ENCODE measurements around the gene UBXN11.
A peak's percentile ranks its signal among the peaks of the same experiment; 100 is the strongest.

Gene UBXN11

DNA sequence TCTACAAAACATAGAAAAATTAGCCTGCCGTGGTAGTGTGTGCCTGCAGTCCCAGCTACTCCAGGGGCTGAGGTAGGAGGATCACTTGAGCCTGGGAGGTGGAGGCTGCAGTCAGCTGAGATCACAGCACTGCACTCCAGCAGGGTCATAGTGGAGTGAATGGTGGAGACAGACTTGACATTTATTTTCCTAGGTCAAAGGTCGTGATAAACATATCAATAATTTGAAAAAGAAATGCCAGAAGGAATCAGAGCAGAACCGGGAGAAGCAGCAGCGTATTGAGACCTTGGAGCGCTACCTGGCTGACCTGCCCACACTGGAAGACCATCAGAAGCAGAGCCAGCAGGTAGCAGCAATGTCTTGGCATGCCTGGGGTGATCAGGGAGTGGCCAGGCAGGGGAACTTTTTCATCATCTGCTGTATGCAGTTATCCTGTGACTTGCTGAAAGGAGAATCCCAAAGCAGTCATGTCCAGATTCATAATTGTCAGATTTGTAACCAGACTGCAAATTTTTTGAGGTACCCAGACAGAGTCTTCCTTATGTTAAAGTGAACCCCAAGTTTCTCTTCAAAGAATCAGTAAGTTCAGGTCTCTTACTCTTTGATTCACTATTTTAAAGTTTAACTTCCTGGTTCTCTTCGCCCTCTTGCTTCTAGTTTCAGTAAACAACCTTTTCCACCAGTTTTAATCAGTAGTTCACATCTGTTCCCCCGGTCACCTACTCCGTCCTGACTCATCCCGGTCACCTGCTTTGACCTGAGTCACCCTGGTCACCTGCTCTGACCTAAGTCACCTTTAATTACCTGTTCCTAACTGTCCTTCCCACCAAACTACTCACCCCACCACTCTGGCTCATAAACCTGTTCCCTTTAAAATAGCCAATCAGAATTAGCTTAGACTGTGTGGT, 37.9 kb downstream of the UBXN11 start:
- no peak for DNase-seq (ENCODE audit: low spot score)

DNA sequence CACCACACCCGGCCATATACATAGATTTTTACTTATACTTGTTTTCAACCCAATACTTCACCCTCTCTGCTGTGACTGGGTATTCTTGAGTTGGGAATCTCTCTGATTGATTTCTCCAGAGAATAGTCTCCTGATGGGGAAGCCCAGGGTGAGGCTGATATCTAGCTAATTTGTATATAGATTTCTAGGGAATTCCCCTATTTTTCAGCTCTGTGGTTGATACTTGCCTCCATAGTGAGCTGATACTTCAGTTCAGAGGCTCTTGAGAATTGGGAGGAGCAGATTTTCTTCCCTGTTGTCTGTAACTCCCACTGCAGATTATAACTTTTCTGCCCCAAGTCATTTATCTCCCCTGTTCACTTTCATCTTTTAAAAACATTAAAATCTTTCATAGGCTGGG, 41.0 kb downstream of the UBXN11 start:
- DNase-seq (ENCODE audit: low spot score): no peak

DNA sequence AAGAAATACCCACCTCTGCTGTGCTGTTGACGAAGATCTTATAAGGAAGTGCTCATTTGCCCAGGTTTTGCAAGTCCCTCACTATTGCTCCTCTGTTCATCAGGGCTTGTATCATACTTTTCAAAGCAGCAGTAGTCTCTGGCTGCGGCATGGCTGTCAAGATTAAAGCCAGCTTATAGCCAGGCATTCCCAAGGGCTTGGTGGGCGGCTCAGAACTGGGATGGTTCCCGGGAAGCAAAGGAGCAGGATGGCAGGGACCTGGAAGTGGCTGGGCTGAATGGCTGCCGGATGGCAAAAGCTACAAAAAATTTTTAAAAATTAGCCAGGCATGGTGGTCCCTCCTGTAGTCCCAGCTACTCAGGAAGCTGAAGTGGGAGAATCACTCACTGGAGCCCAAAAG, 43.2 kb downstream of the UBXN11 start:
- no peak for DNase-seq (ENCODE audit: low spot score)

DNA sequence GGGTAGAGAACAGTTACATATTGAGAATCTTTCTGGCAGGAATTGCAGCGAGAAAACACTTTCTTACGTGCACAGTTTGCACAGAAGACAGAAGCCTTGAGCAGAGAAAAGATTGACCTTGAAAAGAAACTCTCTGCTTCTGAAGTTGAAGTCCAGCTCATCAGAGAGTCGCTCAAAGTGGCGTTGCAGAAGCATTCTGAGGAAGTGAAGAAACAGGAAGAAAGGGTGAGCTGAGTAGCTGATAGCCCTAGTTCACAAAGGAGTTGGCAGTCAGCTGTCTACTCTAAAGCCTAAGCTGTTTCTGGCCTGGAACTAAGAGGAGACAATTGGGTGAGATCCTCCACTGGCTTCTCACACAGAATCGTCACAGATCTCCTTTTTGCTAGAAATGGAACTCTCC, 46.9 kb downstream of the UBXN11 start:
- DNase-seq (ENCODE audit: low spot score): no peak

DNA sequence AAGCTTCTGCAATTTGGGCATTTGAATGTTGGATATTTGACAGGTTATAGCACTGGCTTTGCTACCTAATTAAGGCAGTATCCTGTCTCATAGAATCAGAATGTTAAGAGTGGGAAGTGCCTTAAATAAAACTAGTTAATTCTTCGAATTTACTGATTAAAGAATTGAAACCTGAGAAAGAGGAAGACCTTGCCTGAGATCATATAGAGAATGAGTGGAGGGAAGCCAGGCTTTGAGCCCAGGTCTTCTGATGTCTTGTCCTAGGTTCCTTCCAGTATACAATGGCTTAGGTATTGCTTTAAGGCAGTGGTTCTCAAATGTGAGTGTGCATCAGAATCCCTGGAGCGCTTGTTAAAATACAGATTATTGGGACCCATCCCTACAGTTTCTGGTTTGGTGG, 47.4 kb downstream of the UBXN11 start:
- no peak for DNase-seq (ENCODE audit: low spot score)

DNA sequence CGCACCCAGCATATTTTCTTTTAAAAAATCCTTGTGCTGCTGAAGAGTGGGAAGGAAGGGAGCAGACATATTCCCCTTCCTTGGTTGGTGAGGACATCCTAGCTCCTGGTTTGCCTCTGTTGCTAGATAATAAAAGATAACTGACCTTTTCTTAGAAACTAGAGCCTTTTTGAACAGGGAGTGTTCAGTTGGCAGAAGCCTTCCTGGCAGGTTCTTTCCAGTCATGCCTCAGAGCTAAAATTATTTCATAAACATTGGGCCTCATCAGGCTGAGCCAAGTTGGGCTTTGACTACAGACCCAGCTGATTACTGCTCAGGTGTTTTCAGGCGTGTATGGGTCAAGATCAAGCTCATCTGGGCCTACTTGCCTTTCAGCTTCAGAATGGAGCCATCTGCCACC, 49.2 kb downstream of the UBXN11 start:
- DNase-seq (ENCODE audit: low spot score): no peak

DNA sequence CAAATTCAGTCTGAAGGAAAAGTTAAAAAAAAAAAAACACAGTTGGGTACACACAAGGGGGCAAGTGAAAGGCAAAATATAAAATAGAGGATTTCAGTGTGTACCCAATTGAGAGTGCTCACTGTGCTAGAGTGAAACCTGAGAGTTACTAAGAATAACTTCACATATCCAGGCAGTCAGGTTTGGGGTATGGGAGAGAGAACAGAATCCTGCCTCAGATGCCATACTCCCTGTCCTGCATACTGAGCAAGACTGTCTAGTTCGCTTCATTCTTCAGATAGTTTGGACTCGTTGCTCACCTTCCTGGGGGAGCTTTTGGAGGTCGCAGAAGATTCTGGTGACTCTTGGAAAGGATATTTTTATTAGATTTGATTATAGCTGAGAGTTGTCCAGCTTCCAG, 52.0 kb downstream of the UBXN11 start:
- DNase-seq (ENCODE audit: low spot score): no peak

DNA sequence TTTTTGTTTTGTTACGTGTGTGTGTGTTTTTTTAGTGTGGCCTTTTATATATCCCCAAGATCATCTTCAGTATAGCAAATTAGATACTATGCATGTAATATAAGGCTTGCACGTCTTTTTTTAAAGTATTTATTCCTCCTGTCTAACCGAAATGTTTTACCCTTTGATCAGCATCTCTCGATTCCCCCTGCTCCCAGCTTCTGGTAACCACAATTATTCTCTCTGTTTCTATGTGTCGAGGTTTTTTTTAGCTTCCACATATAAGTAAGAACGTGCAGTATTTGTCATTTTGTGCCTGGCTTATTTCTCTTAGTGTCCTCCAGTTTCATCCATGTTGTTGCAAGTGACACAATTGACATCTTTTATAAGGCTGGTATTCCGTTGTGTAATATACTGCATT, 53.7 kb downstream of the UBXN11 start:
- DNase-seq (ENCODE audit: low spot score): no peak

DNA sequence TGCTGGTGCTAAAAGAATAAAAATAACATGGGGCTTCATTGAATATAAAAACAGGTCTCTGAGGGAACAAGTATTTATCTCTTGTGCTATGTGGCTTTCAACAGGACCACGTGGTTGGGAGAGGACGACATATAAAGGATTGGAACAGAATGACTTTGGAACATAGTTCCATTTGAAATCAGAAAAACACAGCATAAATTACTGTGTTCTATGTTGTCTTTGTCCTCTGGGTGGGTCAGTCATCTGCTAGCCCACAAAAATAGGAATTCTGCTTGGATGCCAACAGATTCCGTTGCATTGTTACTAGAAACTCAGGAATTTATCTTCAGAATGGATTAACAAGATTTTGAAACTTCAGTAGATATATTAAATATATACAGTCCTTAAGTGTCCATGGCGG, 66.5 kb downstream of the UBXN11 start:
- DNase-seq (ENCODE audit: low spot score): no peak

DNA sequence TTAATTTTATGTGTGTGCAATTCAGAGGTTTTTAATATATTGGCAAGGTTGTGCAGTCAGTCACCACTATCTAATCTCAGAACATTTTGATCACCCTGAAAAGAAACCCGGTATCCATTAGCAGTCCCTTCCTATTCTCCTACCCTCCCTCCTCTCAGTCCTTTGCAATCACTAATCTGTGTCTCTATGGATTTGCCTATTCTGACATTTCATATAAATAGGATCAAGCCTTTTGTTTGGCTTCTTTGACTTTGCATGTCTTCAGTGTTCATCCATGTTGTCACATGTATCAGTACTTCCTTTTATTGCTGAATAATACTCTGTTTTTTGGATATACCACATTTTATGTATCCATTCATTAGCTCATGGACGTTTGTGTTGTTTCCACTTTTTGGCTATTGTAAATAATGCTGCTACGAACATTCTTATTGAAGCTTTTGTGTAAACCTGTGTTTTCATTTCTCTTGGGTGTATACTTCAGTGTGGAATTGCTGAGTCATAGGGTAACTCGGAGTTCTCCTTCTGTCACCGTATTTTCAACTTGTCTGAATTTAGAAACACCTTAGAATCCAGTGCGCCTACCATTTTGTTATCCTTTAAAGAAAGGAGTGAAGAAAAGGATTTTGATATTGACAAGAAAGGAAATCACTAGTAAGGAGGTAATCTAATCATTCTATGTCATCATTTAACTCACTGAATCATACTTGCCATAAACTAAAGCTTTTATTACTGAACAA, 69.0 kb downstream of the UBXN11 start:
- DNase-seq (ENCODE audit: low spot score): no peak

DNA sequence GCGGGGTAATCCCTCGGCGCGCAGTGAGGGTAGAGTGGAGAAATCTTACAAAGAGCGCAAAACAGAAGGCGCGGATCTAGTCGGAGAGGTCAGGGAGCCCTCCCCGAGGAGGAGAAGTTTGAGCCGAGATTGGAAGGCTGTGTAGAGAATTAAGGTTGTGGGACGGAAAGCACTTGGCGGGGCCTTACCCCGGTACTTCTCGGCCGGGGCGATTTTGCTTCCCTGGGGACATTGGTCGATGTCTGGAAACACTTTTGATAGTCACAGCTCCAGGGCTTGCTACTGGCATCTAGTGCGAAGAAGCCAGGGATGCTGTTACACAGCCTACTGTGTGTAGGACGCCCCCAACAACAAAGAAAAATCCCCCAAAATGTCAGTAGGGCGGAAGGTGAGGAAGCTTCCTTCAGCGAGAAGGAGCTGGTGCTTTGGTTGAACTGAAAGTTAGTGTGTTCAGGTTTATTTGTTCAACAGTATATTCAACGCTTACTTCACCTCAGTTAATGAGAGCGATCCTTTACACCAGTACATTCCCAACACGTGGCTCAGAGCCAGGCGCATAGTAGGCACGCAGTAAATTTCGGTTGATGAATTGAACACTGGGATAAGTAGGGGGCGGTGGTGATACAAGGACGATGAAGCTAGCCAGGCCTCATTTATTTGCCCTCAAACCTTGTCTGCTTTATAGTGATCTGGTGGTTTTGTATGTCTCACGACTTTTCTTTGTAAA, 71.6 kb downstream of the UBXN11 start:
- peak; percentile 36 for DNase-seq (ENCODE audit: low spot score)

DNA sequence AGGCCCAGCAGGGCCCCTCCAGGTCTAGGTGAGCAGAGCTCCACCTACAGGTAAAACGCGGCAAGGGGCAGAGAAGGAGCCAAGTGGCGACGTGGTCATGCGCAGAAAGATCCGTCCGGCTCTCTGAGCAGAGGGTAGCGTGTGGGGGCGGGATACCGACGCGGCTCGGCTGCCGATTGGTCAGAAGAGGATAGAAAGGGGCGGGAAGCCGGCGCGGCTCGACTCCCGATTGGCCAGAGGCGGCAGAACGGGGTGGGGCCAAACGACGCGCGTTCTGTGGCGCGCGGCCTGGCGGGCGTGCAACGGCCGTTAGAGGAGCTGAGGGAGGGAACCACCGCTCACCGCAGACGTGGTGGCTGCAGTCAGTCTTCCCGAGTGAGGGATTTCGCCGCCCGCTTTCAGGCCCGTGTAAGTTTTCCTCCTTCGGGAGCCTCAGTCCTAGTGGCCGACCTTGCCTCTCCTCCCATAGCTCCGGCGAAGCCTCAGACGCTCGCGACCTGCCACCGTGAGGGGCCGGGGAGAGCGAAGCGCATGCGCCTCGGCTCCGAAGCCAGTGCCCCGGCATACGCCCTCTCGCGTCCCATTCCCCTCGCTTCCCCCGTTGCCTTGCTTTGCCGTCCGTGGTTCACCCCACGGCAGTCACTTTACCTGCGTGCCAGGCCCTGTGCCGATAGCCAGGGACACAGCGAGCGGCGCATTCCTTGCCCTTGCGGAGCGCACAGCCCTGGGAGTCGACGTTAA, 72.4 kb downstream of the UBXN11 start, which contains the start of gene CEP85:
Gene CEP85 (plus strand): TSS at position 298 of the 741 bp plus-strand sequence. CDS start 5,584 bp downstream, outside the sequence.
- peak; percentile 99 for DNase-seq (ENCODE audit: low spot score)
